ENCODE measurements around the gene CLIC1. TPM values are rescaled to one million over a fixed set of nuclear protein-coding genes. Genes with fewer than 3 reads are reported as not detected.

The CLIC1 gene
- total RNA-seq, 6 donors from 2014 or later = 138 to 497 (median 277) TPM

DNA sequence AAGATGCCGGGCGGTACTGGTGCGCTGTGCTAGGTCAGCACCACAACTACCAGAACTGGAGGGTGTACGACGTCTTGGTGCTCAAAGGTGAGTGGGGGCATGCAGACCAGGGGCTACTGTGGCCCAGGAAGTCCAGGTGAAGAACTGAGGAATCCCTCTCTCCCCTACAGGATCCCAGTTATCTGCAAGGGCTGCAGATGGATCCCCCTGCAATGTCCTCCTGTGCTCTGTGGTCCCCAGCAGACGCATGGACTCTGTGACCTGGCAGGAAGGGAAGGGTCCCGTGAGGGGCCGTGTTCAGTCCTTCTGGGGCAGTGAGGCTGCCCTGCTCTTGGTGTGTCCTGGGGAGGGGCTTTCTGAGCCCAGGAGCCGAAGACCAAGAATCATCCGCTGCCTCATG is 28.6 kb downstream of the CLIC1 start:
- DNase-seq (no peak), ATAC-seq (ENCODE audit: low FRiP score in 2 of 2) (no peak)
- TF ChIP-seq POLR2A (IDR thresholded peaks at IDR 0.05) = no peak
- TF ChIP-seq, protein P1, sequence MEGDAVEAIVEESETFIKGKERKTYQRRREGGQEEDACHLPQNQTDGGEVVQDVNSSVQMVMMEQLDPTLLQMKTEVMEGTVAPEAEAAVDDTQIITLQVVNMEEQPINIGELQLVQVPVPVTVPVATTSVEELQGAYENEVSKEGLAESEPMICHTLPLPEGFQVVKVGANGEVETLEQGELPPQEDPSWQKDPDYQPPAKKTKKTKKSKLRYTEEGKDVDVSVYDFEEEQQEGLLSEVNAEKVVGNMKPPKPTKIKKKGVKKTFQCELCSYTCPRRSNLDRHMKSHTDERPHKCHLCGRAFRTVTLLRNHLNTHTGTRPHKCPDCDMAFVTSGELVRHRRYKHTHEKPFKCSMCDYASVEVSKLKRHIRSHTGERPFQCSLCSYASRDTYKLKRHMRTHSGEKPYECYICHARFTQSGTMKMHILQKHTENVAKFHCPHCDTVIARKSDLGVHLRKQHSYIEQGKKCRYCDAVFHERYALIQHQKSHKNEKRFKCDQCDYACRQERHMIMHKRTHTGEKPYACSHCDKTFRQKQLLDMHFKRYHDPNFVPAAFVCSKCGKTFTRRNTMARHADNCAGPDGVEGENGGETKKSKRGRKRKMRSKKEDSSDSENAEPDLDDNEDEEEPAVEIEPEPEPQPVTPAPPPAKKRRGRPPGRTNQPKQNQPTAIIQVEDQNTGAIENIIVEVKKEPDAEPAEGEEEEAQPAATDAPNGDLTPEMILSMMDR (IDR thresholded peaks at IDR 0.05) = no peak
- no peak for TF ChIP-seq POLR2AphosphoS5 (IDR thresholded peaks at IDR 0.05)
- TF ChIP-seq EP300 (IDR thresholded peaks at IDR 0.05) = no peak
- Histone ChIP-seq H3K36me3 (no peaks in the 10 kb centered on the region), H3K4me1 (peaks cover 8 to 20% (median 15%) of the 10 kb centered on the region in 4 donors), H3K27me3 (no peaks in the 10 kb centered on the region), H3K4me3 (no peak overlapping the region), H3K27ac (no peak overlapping the region), H3K9me3 (no peaks in the 10 kb centered on the region)
- 79 to 92% methylated on average over 6 to 10 of the region's 10 CpGs for WGBS, 2 donors

DNA sequence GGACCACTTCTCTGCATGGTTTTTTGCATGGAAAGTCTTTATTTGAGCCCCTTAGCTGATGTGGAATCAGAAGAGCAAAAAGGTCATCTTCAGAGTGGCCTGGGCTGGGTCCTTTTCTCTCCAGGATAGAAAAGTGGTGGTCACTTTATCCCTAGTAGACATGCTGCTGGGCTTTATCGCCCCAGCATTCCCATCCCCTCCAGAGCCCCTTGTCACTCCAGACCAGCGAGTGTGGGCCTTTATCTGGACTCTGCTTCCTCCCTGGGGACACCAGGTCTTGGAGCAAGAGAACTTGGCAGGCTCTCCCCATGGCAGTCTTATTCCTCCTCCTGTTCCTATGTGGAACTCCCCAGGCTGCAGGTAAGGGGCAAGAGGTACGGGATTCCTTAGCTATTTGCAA is 29.7 kb downstream of the CLIC1 start, which contains the start of gene LY6G6F:
Gene LY6G6F, plus strand, starts transcription at position 268 of the 400 bp plus-strand sequence. Its CDS starts 41 bp downstream, at position 309.
- WGBS, 2 donors = 50 to 73% methylated on average over 2 to 3 of the region's 3 CpGs
- Histone ChIP-seq H3K27ac (no peak within 1 kb of the TSS), H3K4me3 (no peak within 1 kb of the TSS), H3K36me3 (no peaks in the 10 kb centered on the region), H3K27me3 (no peaks in the 10 kb centered on the region), H3K9me3 (no peaks in the 10 kb centered on the region), H3K4me1 (peaks cover 16 to 25% (median 21%) of the 10 kb centered on the region in 4 donors)
- TF ChIP-seq, protein P1 (IDR thresholded peaks at IDR 0.05) = no peak
- TF ChIP-seq POLR2A (IDR thresholded peaks at IDR 0.05) (no peak), EP300 (IDR thresholded peaks at IDR 0.05) (no peak), POLR2AphosphoS5 (IDR thresholded peaks at IDR 0.05) (no peak)
- DNase-seq (no peak), ATAC-seq (ENCODE audit: low FRiP score in 2 of 2) (no peak)

DNA sequence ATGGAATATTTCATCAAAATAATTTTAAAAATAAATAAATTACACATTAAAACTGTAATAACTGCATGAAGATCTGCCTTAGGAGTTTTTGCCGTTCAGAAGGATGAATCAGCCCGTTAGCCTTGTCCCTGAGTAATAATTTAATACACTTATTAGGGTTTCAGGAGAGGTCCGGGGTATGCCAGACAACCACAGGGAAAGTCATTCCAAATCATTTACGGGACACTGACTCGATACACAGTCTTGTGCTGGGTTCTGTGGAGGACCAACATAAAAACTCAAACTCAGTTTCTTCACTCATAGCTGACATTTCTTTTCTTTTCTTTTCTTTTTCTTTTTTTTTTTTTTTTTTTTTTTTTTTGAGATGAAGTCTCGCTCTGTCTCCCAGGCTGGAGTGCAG is 30.4 kb downstream of the CLIC1 start:
- WGBS, 2 donors = 88 to 90% methylated on average over 5 to 6 of the region's 6 CpGs
- TF ChIP-seq, protein P1 (IDR thresholded peaks at IDR 0.05) = no peak
- TF ChIP-seq POLR2AphosphoS5 (IDR thresholded peaks at IDR 0.05) (no peak), POLR2A (IDR thresholded peaks at IDR 0.05) (no peak), EP300 (IDR thresholded peaks at IDR 0.05) (no peak)

DNA sequence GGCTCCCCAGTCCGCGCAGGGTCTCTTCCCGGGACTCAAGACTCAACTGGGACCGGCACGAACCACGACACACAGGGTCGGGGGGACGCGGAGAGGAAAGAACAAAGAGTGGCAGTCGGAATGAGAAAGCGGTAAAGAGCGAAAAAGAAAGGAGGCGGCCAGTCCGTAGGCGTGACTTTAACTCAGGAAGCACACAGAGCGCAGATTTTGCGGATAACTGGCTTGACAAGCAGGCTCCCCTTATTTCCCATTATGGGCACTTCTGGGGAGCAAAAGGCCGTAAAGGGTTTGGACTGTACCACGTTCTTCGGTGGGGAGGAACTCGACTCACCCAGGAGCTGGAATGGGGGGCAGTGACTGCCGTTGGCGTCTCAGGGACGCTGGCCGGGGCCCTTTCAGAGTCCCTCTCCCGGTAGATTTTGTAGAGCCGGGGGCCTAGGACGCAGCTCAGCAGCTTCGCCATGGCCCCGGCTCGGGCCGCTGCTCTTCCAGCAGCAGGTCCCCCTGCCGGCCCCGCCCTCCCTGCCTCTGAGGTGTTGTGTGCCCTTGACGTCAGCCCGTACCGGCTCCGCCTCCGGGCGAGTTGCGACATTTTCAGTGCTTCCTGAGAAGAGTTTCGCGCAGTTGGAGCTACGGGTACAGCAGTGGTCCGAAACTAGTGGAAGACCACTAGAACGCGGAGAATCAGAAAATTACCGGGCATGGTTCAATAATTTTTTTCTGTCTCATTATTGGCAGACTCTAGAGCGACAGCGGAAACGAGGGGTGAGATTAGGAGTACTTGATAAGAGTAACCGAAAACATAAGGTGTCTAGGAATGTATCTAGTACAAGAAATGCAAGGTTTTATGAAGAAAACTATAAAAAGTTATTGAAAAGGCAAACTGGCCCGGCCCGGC is 33.3 kb downstream of the CLIC1 start, which contains the start of gene ABHD16A:
Gene ABHD16A, minus strand, starts transcription at position 506 of the 898 bp plus-strand sequence. Its CDS starts 43 bp downstream, at position 463.
- H3K27me3 ChIP-seq = no peaks in the 10 kb centered on the region
- peak; percentile 97 to 98 for ATAC-seq (ENCODE audit: low FRiP score in 2 of 2)
- TF ChIP-seq POLR2A (IDR thresholded peaks at IDR 0.05) (peak; percentile 46 to 100 (median 92)), EP300 (IDR thresholded peaks at IDR 0.05) (peak in 2 of 4 donors; percentile 25 to 92), POLR2AphosphoS5 (IDR thresholded peaks at IDR 0.05) (peak; percentile 95 to 99)
- TF ChIP-seq, protein P1 (IDR thresholded peaks at IDR 0.05) = peak in 4 of 6 experiments; percentile 20 to 49 (median 44)
- peaks cover 21 to 32% (median 23%) of the 10 kb centered on the region in 4 donors for H3K4me1 ChIP-seq
- DNase-seq = peak; percentile 99 to 100
- 1% methylated on average over 44 to 54 of the region's 54 CpGs for WGBS, 2 donors
- H3K36me3 ChIP-seq = peaks cover 0 to 24% (median 10%) of the 10 kb centered on the region in 4 donors
- H3K4me3 ChIP-seq = peak within 1 kb of the TSS; percentile 64 to 75 (median 73)
- peak within 1 kb of the TSS; percentile 97 to 99 (median 98) for H3K27ac ChIP-seq
- H3K9me3 ChIP-seq = no peaks in the 10 kb centered on the region

More for the DNA sequence above, 30.4 kb downstream of the CLIC1 start:
- H3K4me3 ChIP-seq = no peak overlapping the region
- DNase-seq (no peak), ATAC-seq (ENCODE audit: low FRiP score in 2 of 2) (no peak)
- H3K4me1 ChIP-seq = peaks cover 19 to 25% (median 22%) of the 10 kb centered on the region in 4 donors
- H3K9me3 ChIP-seq = no peaks in the 10 kb centered on the region
- H3K27me3 ChIP-seq = no peaks in the 10 kb centered on the region
- no peaks in the 10 kb centered on the region for H3K36me3 ChIP-seq
- no peak overlapping the region for H3K27ac ChIP-seq
